ENCODE results near the gene ACAP2. TPM values are rescaled to one million over a fixed set of nuclear protein-coding genes. Genes with fewer than 3 reads are reported as not detected.

The ACAP2 gene
- total RNA-seq, 4 donors from 2014 or later = 53.5 to 69.8 (median 62.5) TPM

DNA sequence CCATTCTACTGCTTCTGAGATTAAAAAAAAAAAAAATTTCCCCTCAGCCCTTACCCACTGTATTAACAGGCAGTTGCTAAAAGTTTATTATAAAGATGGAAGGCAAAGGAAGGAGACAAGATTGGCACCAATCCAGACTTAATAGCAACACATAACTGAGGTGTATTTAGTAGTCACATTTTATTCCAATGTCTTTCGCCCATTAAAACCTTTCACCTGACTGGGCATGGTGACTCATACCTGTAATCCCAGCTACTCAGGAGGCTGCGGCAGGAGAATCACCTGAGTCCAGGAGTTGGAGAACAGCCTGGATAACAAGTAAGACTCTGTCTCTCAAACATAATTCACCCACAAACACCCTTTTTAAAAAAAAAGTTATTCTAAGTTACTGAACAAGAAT, 4.4 kb downstream of the ACAP2 start:
- TF ChIP-seq, protein P1, sequence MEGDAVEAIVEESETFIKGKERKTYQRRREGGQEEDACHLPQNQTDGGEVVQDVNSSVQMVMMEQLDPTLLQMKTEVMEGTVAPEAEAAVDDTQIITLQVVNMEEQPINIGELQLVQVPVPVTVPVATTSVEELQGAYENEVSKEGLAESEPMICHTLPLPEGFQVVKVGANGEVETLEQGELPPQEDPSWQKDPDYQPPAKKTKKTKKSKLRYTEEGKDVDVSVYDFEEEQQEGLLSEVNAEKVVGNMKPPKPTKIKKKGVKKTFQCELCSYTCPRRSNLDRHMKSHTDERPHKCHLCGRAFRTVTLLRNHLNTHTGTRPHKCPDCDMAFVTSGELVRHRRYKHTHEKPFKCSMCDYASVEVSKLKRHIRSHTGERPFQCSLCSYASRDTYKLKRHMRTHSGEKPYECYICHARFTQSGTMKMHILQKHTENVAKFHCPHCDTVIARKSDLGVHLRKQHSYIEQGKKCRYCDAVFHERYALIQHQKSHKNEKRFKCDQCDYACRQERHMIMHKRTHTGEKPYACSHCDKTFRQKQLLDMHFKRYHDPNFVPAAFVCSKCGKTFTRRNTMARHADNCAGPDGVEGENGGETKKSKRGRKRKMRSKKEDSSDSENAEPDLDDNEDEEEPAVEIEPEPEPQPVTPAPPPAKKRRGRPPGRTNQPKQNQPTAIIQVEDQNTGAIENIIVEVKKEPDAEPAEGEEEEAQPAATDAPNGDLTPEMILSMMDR (IDR thresholded peaks at IDR 0.05) = no peak
- TF ChIP-seq EP300 (IDR thresholded peaks at IDR 0.05) (no peak), POLR2A (IDR thresholded peaks at IDR 0.05) (no peak)
- H3K27me3 ChIP-seq = no peaks in the 10 kb centered on the region
- no peaks in the 10 kb centered on the region for H3K36me3 ChIP-seq
- no peaks in the 10 kb centered on the region for H3K9me3 ChIP-seq
- H3K27ac ChIP-seq = no peak overlapping the region
- 98% methylated on average over 2 of the region's 2 CpGs for WGBS, 2 donors
- DNase-seq (ENCODE audit: low spot score in 2 of 2) = no peak
- peaks cover 0 to 35% (median 13%) of the 10 kb centered on the region in 4 donors for H3K4me1 ChIP-seq
- H3K4me3 ChIP-seq = no peak overlapping the region

DNA sequence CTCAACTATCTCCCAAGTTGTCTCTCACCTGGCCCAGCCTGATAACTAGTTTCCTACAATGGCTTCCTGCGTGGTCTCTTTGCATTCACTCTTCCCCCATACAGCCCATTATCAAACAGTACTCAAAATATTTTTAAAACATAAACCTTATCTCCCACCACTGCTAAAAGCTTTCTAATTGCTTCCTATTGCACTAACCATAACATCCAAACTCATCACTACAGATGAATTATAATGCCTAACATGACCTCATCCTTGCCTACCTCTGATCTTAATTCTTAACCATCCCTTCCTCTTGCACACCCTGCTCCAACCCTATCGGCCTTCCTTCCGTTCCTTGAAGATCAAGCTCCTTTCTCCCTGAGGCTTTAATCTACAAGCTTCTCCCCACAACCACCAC, 17.0 kb downstream of the ACAP2 start:
- DNase-seq (ENCODE audit: low spot score in 2 of 2) = no peak
- no peaks in the 10 kb centered on the region for H3K36me3 ChIP-seq
- no peak overlapping the region for H3K4me3 ChIP-seq
- no peaks in the 10 kb centered on the region for H3K27me3 ChIP-seq
- H3K4me1 ChIP-seq = peaks cover 0 to 11% (median 0%) of the 10 kb centered on the region in 4 donors
- WGBS, 2 donors = 73 to 74% methylated on average over 3 of the region's 3 CpGs
- TF ChIP-seq POLR2A (IDR thresholded peaks at IDR 0.05) = no peak
- TF ChIP-seq, protein P1 (IDR thresholded peaks at IDR 0.05) = no peak
- no peak for TF ChIP-seq EP300 (IDR thresholded peaks at IDR 0.05)
- H3K9me3 ChIP-seq = no peaks in the 10 kb centered on the region
- no peak overlapping the region for H3K27ac ChIP-seq

DNA sequence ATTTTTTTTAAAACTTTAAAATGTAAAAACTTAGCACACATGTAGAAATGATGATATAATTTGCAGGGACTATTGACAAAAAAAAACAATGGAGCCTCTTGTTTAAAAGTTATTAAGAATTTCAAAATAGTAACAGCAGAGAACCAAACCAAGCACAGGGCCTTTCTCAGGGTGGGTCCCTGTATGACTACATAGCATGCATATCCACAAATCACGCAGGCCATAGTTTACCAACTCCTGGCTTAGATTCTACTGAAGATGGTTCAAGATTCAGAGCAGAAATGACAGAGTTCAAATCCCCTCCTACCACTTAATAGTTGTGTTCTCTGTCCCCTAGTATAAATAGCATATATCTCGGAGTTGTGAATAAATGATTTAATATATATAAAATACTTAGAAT, 19.0 kb downstream of the ACAP2 start:
- 73 to 77% methylated on average over 2 of the region's 2 CpGs for WGBS, 2 donors
- H3K9me3 ChIP-seq = no peaks in the 10 kb centered on the region
- peaks cover 0 to 11% (median 0%) of the 10 kb centered on the region in 4 donors for H3K4me1 ChIP-seq
- H3K27ac ChIP-seq = no peak overlapping the region
- TF ChIP-seq EP300 (IDR thresholded peaks at IDR 0.05) (no peak), POLR2A (IDR thresholded peaks at IDR 0.05) (no peak)
- TF ChIP-seq, protein P1 (IDR thresholded peaks at IDR 0.05) = no peak
- H3K4me3 ChIP-seq = no peak overlapping the region
- H3K27me3 ChIP-seq = no peaks in the 10 kb centered on the region
- H3K36me3 ChIP-seq = no peaks in the 10 kb centered on the region
- no peak for DNase-seq (ENCODE audit: low spot score in 2 of 2)

DNA sequence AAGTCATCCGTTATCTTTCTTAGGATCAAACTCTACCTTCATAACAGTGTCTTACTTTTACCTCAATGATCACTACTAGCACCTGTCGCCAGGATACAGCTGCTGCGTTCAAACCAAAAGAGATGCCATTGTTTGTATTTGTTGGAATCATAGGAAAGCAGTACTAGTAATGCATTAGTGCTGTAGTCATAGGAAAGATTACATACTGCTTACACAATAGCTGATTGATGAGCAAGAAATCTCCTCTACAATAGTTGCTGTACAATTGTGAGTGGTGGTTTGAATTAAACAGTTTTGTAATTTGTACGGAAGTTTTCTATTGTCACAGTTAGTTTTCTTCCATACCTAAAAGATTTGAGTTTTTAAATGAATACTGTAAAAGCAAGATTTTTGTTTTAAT, 21.4 kb downstream of the ACAP2 start:
- 82 to 85% methylated on average over 4 of the region's 4 CpGs for WGBS, 2 donors
- no peak for DNase-seq (ENCODE audit: low spot score in 2 of 2)
- H3K36me3 ChIP-seq = no peaks in the 10 kb centered on the region
- no peaks in the 10 kb centered on the region for H3K9me3 ChIP-seq
- H3K4me3 ChIP-seq = no peak overlapping the region
- TF ChIP-seq POLR2A (IDR thresholded peaks at IDR 0.05) = no peak
- TF ChIP-seq EP300 (IDR thresholded peaks at IDR 0.05) = no peak
- TF ChIP-seq, protein P1 (IDR thresholded peaks at IDR 0.05) = no peak
- no peak overlapping the region for H3K27ac ChIP-seq
- peaks cover 0 to 13% (median 0%) of the 10 kb centered on the region in 4 donors for H3K4me1 ChIP-seq
- H3K27me3 ChIP-seq = no peaks in the 10 kb centered on the region

DNA sequence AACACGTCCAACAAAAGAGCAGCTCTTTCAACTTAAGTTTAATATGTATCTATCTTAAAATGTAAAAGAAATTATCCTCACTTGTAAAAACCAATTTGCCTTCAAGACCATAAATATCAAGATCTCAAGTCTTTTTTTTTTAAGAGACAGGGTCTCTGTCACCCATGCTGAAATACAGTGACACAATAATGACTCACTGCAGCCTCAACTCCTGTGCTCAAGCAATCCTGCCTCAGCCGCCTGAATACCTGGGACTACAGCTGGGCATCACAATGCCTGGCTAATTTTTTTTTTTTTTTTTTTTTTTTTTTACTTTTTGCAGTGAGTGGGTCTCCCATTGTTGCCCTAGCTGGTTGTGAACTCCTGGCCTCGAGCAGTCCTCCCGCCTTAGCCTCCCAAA, 26.0 kb downstream of the ACAP2 start:
- TF ChIP-seq EP300 (IDR thresholded peaks at IDR 0.05) = no peak
- TF ChIP-seq POLR2A (IDR thresholded peaks at IDR 0.05) = no peak
- TF ChIP-seq, protein P1 (IDR thresholded peaks at IDR 0.05) = no peak
- DNase-seq (ENCODE audit: low spot score in 2 of 2) = no peak
- Histone ChIP-seq H3K4me1 (peaks cover 0 to 5% (median 0%) of the 10 kb centered on the region in 4 donors), H3K4me3 (no peak overlapping the region), H3K9me3 (no peaks in the 10 kb centered on the region), H3K36me3 (no peaks in the 10 kb centered on the region), H3K27ac (no peak overlapping the region), H3K27me3 (no peaks in the 10 kb centered on the region)
- WGBS, 2 donors = 91 to 94% methylated on average over 4 of the region's 4 CpGs

Data from tibial nerve (tissue), 4 donors.